Trophoblast cell (in vitro differentiated cells and primary cell): ENCODE data around the gene PANX1.

Experiments used
- DNase-seq, 2 donors: peaks; one replicate each; pipeline ENCODE4 v3.0.0-alpha.2; 2016
- H2AFZ ChIP-seq: 2 replicates; pipeline ENCODE4 v1.6.1; 2013; ENCODE audit warnings: low read length, moderate library complexity, mild to moderate bottlenecking; ENCODE audit not compliant: insufficient read depth, poor library complexity
- H2AK5ac ChIP-seq: 2 replicates; pipeline ENCODE4 v1.6.1; 2013; ENCODE audit warnings: mild to moderate bottlenecking, low read length
- H2BK120ac ChIP-seq: 2 replicates; pipeline ENCODE4 v1.6.1; 2013; ENCODE audit warnings: low read length, mild to moderate bottlenecking, moderate library complexity; ENCODE audit not compliant: insufficient read depth, poor library complexity
- H2BK12ac ChIP-seq: 2 replicates; pipeline ENCODE4 v1.6.1; 2013; ENCODE audit warnings: mild to moderate bottlenecking, low read length, moderate library complexity
- H2BK5ac ChIP-seq: 2 replicates; pipeline ENCODE4 v1.6.1; 2013; ENCODE audit warnings: low read length, low read depth, moderate library complexity, mild to moderate bottlenecking; ENCODE audit not compliant: poor library complexity
- H3K14ac ChIP-seq: 2 replicates; pipeline ENCODE4 v1.6.1; 2013; ENCODE audit warnings: mild to moderate bottlenecking, low read length
- H3K18ac ChIP-seq: 2 replicates; pipeline ENCODE4 v1.6.1; 2013; ENCODE audit warnings: mild to moderate bottlenecking, low read length
- H3K23ac ChIP-seq: 2 replicates; pipeline ENCODE4 v1.6.1; 2013; ENCODE audit warnings: low read length
- H3K27ac ChIP-seq: 2 replicates; pipeline ENCODE4 v1.5.1; 2013; ENCODE audit warnings: low read depth, mild to moderate bottlenecking, inconsistent platforms, low read length, moderate library complexity
- H3K27me3 ChIP-seq: 2 replicates; pipeline ENCODE4 v1.6.1; 2013; ENCODE audit warnings: inconsistent platforms, mild to moderate bottlenecking, low read length, moderate library complexity; ENCODE audit not compliant: insufficient read depth
- H3K36me3 ChIP-seq, 2 experiments: 1 replicate in 1 of 2; 2 replicates in 1 of 2; pipeline ENCODE4 v1.6.1; 2013; ENCODE audit warnings: low read length in 2 of 2, mild to moderate bottlenecking in 2 of 2, moderate library complexity in 1 of 2; ENCODE audit not compliant: insufficient read depth in 2 of 2, control insufficient read depth in 1 of 2
- H3K4ac ChIP-seq: 2 replicates; pipeline ENCODE4 v1.6.1; 2013; ENCODE audit warnings: low read depth, mild to moderate bottlenecking, low read length, moderate library complexity
- H3K4me1 ChIP-seq, 2 experiments: 1 replicate in 1 of 2; 2 replicates in 1 of 2; pipeline ENCODE4 v1.6.1; 2013; ENCODE audit warnings: low read length in 2 of 2, mild to moderate bottlenecking in 2 of 2, moderate library complexity in 1 of 2; ENCODE audit not compliant: insufficient read depth in 2 of 2, control insufficient read depth in 1 of 2
- H3K4me2 ChIP-seq: 2 replicates; pipeline ENCODE4 v1.6.1; 2013; ENCODE audit warnings: inconsistent platforms, mild to moderate bottlenecking, low read length, moderate library complexity
- H3K4me3 ChIP-seq: 2 replicates; pipeline ENCODE4 v1.5.1; 2013; ENCODE audit warnings: mild to moderate bottlenecking, low read depth, low read length, inconsistent platforms
- H3K79me1 ChIP-seq: one replicate; pipeline ENCODE4 v1.6.1; 2013; ENCODE audit warnings: low read length
- H3K79me2 ChIP-seq: 2 replicates; pipeline ENCODE4 v1.6.1; 2013; ENCODE audit warnings: low read length, mild to moderate bottlenecking; ENCODE audit not compliant: control insufficient read depth, insufficient read depth, poor library complexity
- H3K9ac ChIP-seq: 2 replicates; pipeline ENCODE4 v1.6.1; 2013; ENCODE audit warnings: mild to moderate bottlenecking, low read length
- H3K9me3 ChIP-seq: 2 replicates; pipeline ENCODE4 v1.6.1; 2013; ENCODE audit warnings: low read depth, mild to moderate bottlenecking, control low read depth, inconsistent platforms, low read length; ENCODE audit not compliant: insufficient read depth
- H4K12ac ChIP-seq: 2 replicates; pipeline ENCODE4 v1.6.1; 2013; ENCODE audit warnings: low read depth, mild to moderate bottlenecking, low read length, moderate library complexity
- H4K8ac ChIP-seq: 2 replicates; pipeline ENCODE4 v1.6.1; 2013; ENCODE audit warnings: low read depth, mild to moderate bottlenecking, low read length, moderate library complexity
- H4K91ac ChIP-seq: one replicate; pipeline ENCODE4 v1.6.1; 2013; ENCODE audit warnings: low read depth, mild to moderate bottlenecking, low read length, moderate library complexity
- WGBS: extraction: QIAGEN DNeasy Blood & Tissue Kit; methylation state at CpG from one replicate; pipeline ENCODE4 v1.1.7; 2013; ENCODE audit warnings: missing lambda C conversion rate; ENCODE audit not compliant: insufficient read length, insufficient coverage; ENCODE audit errors: extremely low coverage; 5-methylcytosine and 5-hydroxymethylcytosine counted together

PANX1 gene

GRCh38 chr11:94169516-94169915 is 40.9 kb downstream of the PANX1 start:
- Histone ChIP-seq H3K36me3 (no peaks in the 10 kb centered on the region), H3K79me1 (no peaks in the 10 kb centered on the region), H2AK5ac (no peak overlapping the region), H3K79me2 (no peaks in the 10 kb centered on the region), H3K4me2 (no peak overlapping the region), H4K91ac (no peak overlapping the region), H2AFZ (no peak overlapping the region), H3K4ac (no peak overlapping the region), H3K14ac (no peak overlapping the region), H2BK120ac (no peak overlapping the region), H3K27ac (no peak overlapping the region), H3K18ac (no peak overlapping the region), H3K23ac (no peak overlapping the region), H2BK12ac (no peak overlapping the region), H4K8ac (no peak overlapping the region), H4K12ac (no peak overlapping the region), H3K9ac (no peak overlapping the region), H3K4me3 (no peak overlapping the region), H3K9me3 (no peaks in the 10 kb centered on the region), H2BK5ac (no peak overlapping the region), H3K4me1 (peaks cover 0 to 2% of the 10 kb centered on the region in 2 experiments), H3K27me3 (no peaks in the 10 kb centered on the region)
- no peak for DNase-seq
- no CpG with 5 or more reads among the region's 4 CpGs for WGBS

GRCh38 chr11:94169930-94170545 is 41.4 kb downstream of the PANX1 start:
- Histone ChIP-seq H3K9me3 (no peaks in the 10 kb centered on the region), H3K4me3 (no peak overlapping the region), H2BK12ac (no peak overlapping the region), H3K23ac (no peak overlapping the region), H2BK5ac (no peak overlapping the region), H2BK120ac (no peak overlapping the region), H3K36me3 (no peaks in the 10 kb centered on the region), H3K4me1 (peaks cover 0 to 2% of the 10 kb centered on the region in 2 experiments), H3K79me2 (no peaks in the 10 kb centered on the region), H3K4ac (no peak overlapping the region), H4K12ac (no peak overlapping the region), H3K14ac (no peak overlapping the region), H2AK5ac (no peak overlapping the region), H3K4me2 (no peak overlapping the region), H3K27ac (no peak overlapping the region), H3K79me1 (no peaks in the 10 kb centered on the region), H4K8ac (no peak overlapping the region), H3K9ac (no peak overlapping the region), H4K91ac (no peak overlapping the region), H3K18ac (no peak overlapping the region), H3K27me3 (no peaks in the 10 kb centered on the region), H2AFZ (no peak overlapping the region)
- no peak for DNase-seq
- WGBS, result no CpG with 5 or more reads among the region's 8 CpGs

- no peak overlapping the region for H3K9ac ChIP-seq
- no peak overlapping the region for H3K23ac ChIP-seq
- no peak overlapping the region for H4K91ac ChIP-seq
- no peak overlapping the region for H2AFZ ChIP-seq
- no peak overlapping the region for H2BK12ac ChIP-seq
- H3K4me1 ChIP-seq, result peaks cover 0 to 2% of the 10 kb centered on the region in 2 experiments
- no peaks in the 10 kb centered on the region for H3K9me3 ChIP-seq
- H4K8ac ChIP-seq, result no peak overlapping the region
- H3K36me3 ChIP-seq, result no peaks in the 10 kb centered on the region
- no peaks in the 10 kb centered on the region for H3K27me3 ChIP-seq
- no peak overlapping the region for H2AK5ac ChIP-seq
- H3K4me2 ChIP-seq, result no peak overlapping the region
- H3K18ac ChIP-seq, result no peak overlapping the region
- H3K4ac ChIP-seq, result no peak overlapping the region
- no peaks in the 10 kb centered on the region for H3K79me1 ChIP-seq
- H3K4me3 ChIP-seq, result no peak overlapping the region
- no peaks in the 10 kb centered on the region for H3K79me2 ChIP-seq
- H2BK5ac ChIP-seq, result no peak overlapping the region
- no peak overlapping the region for H3K14ac ChIP-seq
- no peak overlapping the region for H3K27ac ChIP-seq
- no peak overlapping the region for H2BK120ac ChIP-seq
- no peak for DNase-seq
- no peak overlapping the region for H4K12ac ChIP-seq
Observed at GRCh38 chr11:94170953-94171352, 42.3 kb downstream of the PANX1 start.

GRCh38 chr11:94171693-94172440 is 43.2 kb downstream of the PANX1 start:
- no peaks in the 10 kb centered on the region for H3K9me3 ChIP-seq
- H2AK5ac ChIP-seq, result no peak overlapping the region
- H3K23ac ChIP-seq, result no peak overlapping the region
- no peak overlapping the region for H3K4me2 ChIP-seq
- no peaks in the 10 kb centered on the region for H3K79me2 ChIP-seq
- H3K9ac ChIP-seq, result no peak overlapping the region
- H3K27ac ChIP-seq, result no peak overlapping the region
- no peaks in the 10 kb centered on the region for H3K79me1 ChIP-seq
- H3K4me1 ChIP-seq, result peaks cover 0 to 2% of the 10 kb centered on the region in 2 experiments
- no peak overlapping the region for H4K8ac ChIP-seq
- H3K18ac ChIP-seq, result no peak overlapping the region
- no peak overlapping the region for H3K4me3 ChIP-seq
- no peak overlapping the region for H2BK120ac ChIP-seq
- H2AFZ ChIP-seq, result no peak overlapping the region
- H3K14ac ChIP-seq, result no peak overlapping the region
- H3K27me3 ChIP-seq, result no peaks in the 10 kb centered on the region
- WGBS, result no CpG with 5 or more reads among the region's 8 CpGs
- H4K12ac ChIP-seq, result no peak overlapping the region
- no peak overlapping the region for H4K91ac ChIP-seq
- no peaks in the 10 kb centered on the region for H3K36me3 ChIP-seq
- H3K4ac ChIP-seq, result no peak overlapping the region
- H2BK5ac ChIP-seq, result no peak overlapping the region
- H2BK12ac ChIP-seq, result no peak overlapping the region
- DNase-seq, result peak; percentile 25 to 62
